ENCODE results near the gene ARHGEF26.

- TF ChIP-seq EZH2 (IDR thresholded peaks at IDR 0.05; ENCODE audit: insufficient read depth, poor library complexity, severe bottlenecking), result no peak
- TF ChIP-seq EZH2phosphoT487 (IDR thresholded peaks at IDR 0.05; ENCODE audit: insufficient read depth, low read depth), result no peak
These were observed 126.7 kb downstream of the ARHGEF26 start for GRCh38 chr3:154247806-154248415.

Measured in GM23248 (cell line).